ENCODE measurements around the gene CRTC1. TPM values are rescaled to one million over a fixed set of nuclear protein-coding genes. Genes with fewer than 3 reads are reported as not detected.

The CRTC1 gene
- total RNA-seq, 1 experiment from 2014 or later: 19.0 TPM

GRCh38 chr19:18684642-18684993, 1.1 kb downstream of the CRTC1 start:
- H2BK20ac ChIP-seq (ENCODE audit: low read depth, low read length, poor library complexity, severe bottlenecking): no peak overlapping the region
- WGBS (ENCODE audit: extremely low coverage, insufficient read length, low lambda C conversion rate): no CpG with 5 or more reads among the region's 3 CpGs

More at GRCh38 chr19:18684642-18684993, 1.1 kb downstream of the CRTC1 start:
- H3K79me2 ChIP-seq (ENCODE audit: insufficient read depth, low read length): no peaks in the 10 kb centered on the region; the same call in 1 of the 2 replicates
- no peak overlapping the region for H3K9ac ChIP-seq (ENCODE audit: extremely low read depth, insufficient read length, low read length)
- no peaks in the 10 kb centered on the region for H3K4me1 ChIP-seq (ENCODE audit: insufficient read depth, low read length)
- no peak overlapping the region for H3K27ac ChIP-seq (ENCODE audit: insufficient read length, low read depth, low read length)
- H3T11ph ChIP-seq (ENCODE audit: low read length): no peak overlapping the region
- H4K5ac ChIP-seq (ENCODE audit: insufficient read length, low read depth, low read length): no peak overlapping the region
- TF ChIP-seq CTCF (conservative IDR thresholded peaks at IDR 0.05): no peak
- H2BK15ac ChIP-seq (ENCODE audit: low read depth, low read length): no peak overlapping the region
- no peak overlapping the region for H2BK5ac ChIP-seq (ENCODE audit: insufficient read length, low read length)
- no peak overlapping the region for H4K91ac ChIP-seq (ENCODE audit: insufficient read length, low read depth, low read length)
- Mint-ChIP-seq H3K27me3 (ENCODE audit: low read depth) (peaks cover 6% of the 10 kb centered on the region), H3K4me1 (peaks cover 10 to 11% of the 10 kb centered on the region in 2 experiments), H3K9me3 (no peaks in the 10 kb centered on the region), H3K27ac (no peak overlapping the region), H3K4me3 (peak overlapping the region; percentile 79 to 88; a peak in 4 of 5 replicates), H3K36me3 (ENCODE audit: insufficient read depth in 1 of 3, low read depth in 3 of 3) (no peaks in the 10 kb centered on the region; a peak in 2 of 7 replicates)
- H3K23ac ChIP-seq (ENCODE audit: insufficient read length, low read depth, low read length): no peak overlapping the region
- H3K4ac ChIP-seq (ENCODE audit: low read depth, low read length): no peak overlapping the region
- H3K14ac ChIP-seq (ENCODE audit: insufficient read depth, low read length): no peak overlapping the region
- DNase-seq: no peak
- H3K56ac ChIP-seq (ENCODE audit: insufficient read length, low read depth, low read length): no peak overlapping the region
- H2AFZ ChIP-seq (ENCODE audit: low read length): no peak overlapping the region
- no peaks in the 10 kb centered on the region for H3K9me3 ChIP-seq (ENCODE audit: control insufficient read depth, low read depth, low read length)
- H4K20me1 ChIP-seq (ENCODE audit: control insufficient read depth, insufficient read depth, insufficient read length): peaks cover 2% of the 10 kb centered on the region
- peaks cover 9% of the 10 kb centered on the region for H3K23me2 ChIP-seq (ENCODE audit: insufficient read length, low read depth, low read length, poor library complexity, severe bottlenecking)
- H4K8ac ChIP-seq (replicated peaks; ENCODE audit: insufficient read length, low read depth, low read length): no peak overlapping the region
- no peak overlapping the region for H2AK5ac ChIP-seq (ENCODE audit: insufficient read length, low read length)
- no peak overlapping the region for H2BK120ac ChIP-seq (ENCODE audit: low read depth, low read length, poor library complexity, severe bottlenecking)
- no peak overlapping the region for H3K18ac ChIP-seq (ENCODE audit: insufficient read length, low read depth, low read length)
- no peak overlapping the region for H2BK12ac ChIP-seq (ENCODE audit: insufficient read length, low read depth, low read length)
- H3K27me3 ChIP-seq (ENCODE audit: insufficient read depth, low read length): no peaks in the 10 kb centered on the region
- H3K4me2 ChIP-seq (ENCODE audit: insufficient read depth, insufficient read length, low read length): no peak overlapping the region
- no peaks in the 10 kb centered on the region for H3K79me1 ChIP-seq (ENCODE audit: insufficient read depth, low read depth, low read length, poor library complexity, severe bottlenecking)

All from H9 (cell line).